H7 (cell line): Measurements from ENCODE around the gene DMAC1. TPM values are rescaled to one million over a fixed set of nuclear protein-coding genes. Genes with fewer than 3 reads are reported as not detected.

ENCODE experiments used
- DNase-seq: peaks from one replicate; pipeline ENCODE4 v3.0.0; 2012
- H3K27me3 ChIP-seq: 2 replicates; pipeline ENCODE4 v1.6.0; 2011; ENCODE audit warnings: mild to moderate bottlenecking, low read length; ENCODE audit not compliant: control insufficient read depth, insufficient read depth
- H3K36me3 ChIP-seq: replicated peaks from 2 replicates; pipeline ENCODE4 v1.5.1; 2011; ENCODE audit warnings: low read length; ENCODE audit not compliant: control insufficient read depth, insufficient read depth
- H3K4me3 ChIP-seq: 2 replicates; pipeline ENCODE4 v1.5.1; 2011; ENCODE audit warnings: low read depth, mild to moderate bottlenecking, control low read depth, low read length, moderate library complexity; ENCODE audit not compliant: insufficient read depth
- total RNA-seq: library from RNA; depleted of rRNA; stranded (reverse); fragments of >200 nt; shearing (Covaris generic); gene quantifications from 2 replicates; pipeline ENCODE4 v1.2.3, GENCODE V29; 2014

The DMAC1 gene
- total RNA-seq, 1 experiment from 2014 or later = 29.8 TPM

- Histone ChIP-seq H3K36me3 (peaks cover 5% of the 10 kb centered on the region), H3K4me3 (no peak overlapping the region), H3K27me3 (no peaks in the 10 kb centered on the region)
- no peak for DNase-seq
Measured at GRCh38 chr9:7794196-7794595, 5.4 kb downstream of the DMAC1 start.

GRCh38 chr9:7791394-7791793, 8.2 kb downstream of the DMAC1 start:
- H3K36me3 ChIP-seq = peaks cover 3% of the 10 kb centered on the region
- no peak overlapping the region for H3K4me3 ChIP-seq
- no peak for DNase-seq

GRCh38 chr9:7790819-7791182, 8.8 kb downstream of the DMAC1 start:
- no peaks in the 10 kb centered on the region for H3K27me3 ChIP-seq
- H3K36me3 ChIP-seq = peaks cover 3% of the 10 kb centered on the region
- DNase-seq = no peak
- no peak overlapping the region for H3K4me3 ChIP-seq

More at GRCh38 chr9:7791394-7791793, 8.2 kb downstream of the DMAC1 start:
- no peaks in the 10 kb centered on the region for H3K27me3 ChIP-seq

- H3K4me3 ChIP-seq = no peak overlapping the region
- peaks cover 3% of the 10 kb centered on the region for H3K36me3 ChIP-seq
- DNase-seq = no peak
- H3K27me3 ChIP-seq = no peaks in the 10 kb centered on the region
Measured at GRCh38 chr9:7790022-7790818, 9.4 kb downstream of the DMAC1 start.

- Histone ChIP-seq H3K27me3 (no peaks in the 10 kb centered on the region), H3K36me3 (peaks cover 2% of the 10 kb centered on the region), H3K4me3 (no peak overlapping the region)
- no peak for DNase-seq
Measured at GRCh38 chr9:7788772-7789171, 10.8 kb downstream of the DMAC1 start.

- H3K36me3 ChIP-seq = no peaks in the 10 kb centered on the region; the same call in 1 of the 2 replicates
- no peak overlapping the region for H3K4me3 ChIP-seq
- DNase-seq = no peak
- H3K27me3 ChIP-seq = no peaks in the 10 kb centered on the region
Measured at GRCh38 chr9:7785813-7786212, 13.8 kb downstream of the DMAC1 start.

GRCh38 chr9:7784472-7784871, 15.1 kb downstream of the DMAC1 start:
- no peak overlapping the region for H3K4me3 ChIP-seq

GRCh38 chr9:7783635-7784063, 15.9 kb downstream of the DMAC1 start:
- Histone ChIP-seq H3K4me3 (no peak overlapping the region), H3K36me3 (no peaks in the 10 kb centered on the region; the same call in 1 of the 2 replicates), H3K27me3 (no peaks in the 10 kb centered on the region)
- DNase-seq = no peak

More at GRCh38 chr9:7784472-7784871, 15.1 kb downstream of the DMAC1 start:
- no peaks in the 10 kb centered on the region; the same call in 1 of the 2 replicates for H3K36me3 ChIP-seq
- H3K27me3 ChIP-seq = no peaks in the 10 kb centered on the region
- no peak for DNase-seq

GRCh38 chr9:7782400-7783120, 17.0 kb downstream of the DMAC1 start:
- no peak for DNase-seq
- H3K27me3 ChIP-seq = no peaks in the 10 kb centered on the region
- H3K4me3 ChIP-seq = no peak overlapping the region
- no peaks in the 10 kb centered on the region; the same call in 1 of the 2 replicates for H3K36me3 ChIP-seq

GRCh38 chr9:7780261-7780988, 19.2 kb downstream of the DMAC1 start:
- Histone ChIP-seq H3K4me3 (no peak overlapping the region), H3K36me3 (no peaks in the 10 kb centered on the region), H3K27me3 (no peaks in the 10 kb centered on the region)
- DNase-seq = no peak

GRCh38 chr9:7778851-7779600, 20.6 kb downstream of the DMAC1 start:
- Histone ChIP-seq H3K27me3 (no peaks in the 10 kb centered on the region), H3K4me3 (no peak overlapping the region), H3K36me3 (no peaks in the 10 kb centered on the region)
- DNase-seq = no peak

GRCh38 chr9:7777771-7778170, 21.8 kb downstream of the DMAC1 start:
- Histone ChIP-seq H3K36me3 (no peaks in the 10 kb centered on the region), H3K4me3 (no peak overlapping the region), H3K27me3 (no peaks in the 10 kb centered on the region)
- no peak for DNase-seq

- Histone ChIP-seq H3K4me3 (no peak overlapping the region), H3K36me3 (no peaks in the 10 kb centered on the region), H3K27me3 (no peaks in the 10 kb centered on the region)
- no peak for DNase-seq
Measured at GRCh38 chr9:7770111-7770510, 29.5 kb downstream of the DMAC1 start.

GRCh38 chr9:7762600-7762999, 37.0 kb downstream of the DMAC1 start:
- Histone ChIP-seq H3K36me3 (no peaks in the 10 kb centered on the region), H3K4me3 (no peak overlapping the region), H3K27me3 (no peaks in the 10 kb centered on the region)
- no peak for DNase-seq
